Measurements from ENCODE around the gene HFE.

Gene HFE

GRCh38 chr6:26122402-26122792 is 35.2 kb downstream of the HFE start:
- DNase-seq: peak; percentile 5
- H3K4me3 ChIP-seq (ENCODE audit: low read depth, low read length): peak overlapping the region; percentile 78
- in situ Hi-C loops (cut with HindIII; ENCODE audit: low pct_ligation_motif_present, low sequenced_read_pairs): no loop called here
- peak overlapping the region; percentile 85 for H3K27ac ChIP-seq
- H3K27me3 ChIP-seq (replicated peaks): no peaks in the 10 kb centered on the region
- no peaks in the 10 kb centered on the region for H3K36me3 ChIP-seq (replicated peaks)
- TF ChIP-seq, protein P1, sequence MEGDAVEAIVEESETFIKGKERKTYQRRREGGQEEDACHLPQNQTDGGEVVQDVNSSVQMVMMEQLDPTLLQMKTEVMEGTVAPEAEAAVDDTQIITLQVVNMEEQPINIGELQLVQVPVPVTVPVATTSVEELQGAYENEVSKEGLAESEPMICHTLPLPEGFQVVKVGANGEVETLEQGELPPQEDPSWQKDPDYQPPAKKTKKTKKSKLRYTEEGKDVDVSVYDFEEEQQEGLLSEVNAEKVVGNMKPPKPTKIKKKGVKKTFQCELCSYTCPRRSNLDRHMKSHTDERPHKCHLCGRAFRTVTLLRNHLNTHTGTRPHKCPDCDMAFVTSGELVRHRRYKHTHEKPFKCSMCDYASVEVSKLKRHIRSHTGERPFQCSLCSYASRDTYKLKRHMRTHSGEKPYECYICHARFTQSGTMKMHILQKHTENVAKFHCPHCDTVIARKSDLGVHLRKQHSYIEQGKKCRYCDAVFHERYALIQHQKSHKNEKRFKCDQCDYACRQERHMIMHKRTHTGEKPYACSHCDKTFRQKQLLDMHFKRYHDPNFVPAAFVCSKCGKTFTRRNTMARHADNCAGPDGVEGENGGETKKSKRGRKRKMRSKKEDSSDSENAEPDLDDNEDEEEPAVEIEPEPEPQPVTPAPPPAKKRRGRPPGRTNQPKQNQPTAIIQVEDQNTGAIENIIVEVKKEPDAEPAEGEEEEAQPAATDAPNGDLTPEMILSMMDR (IDR thresholded peaks at IDR 0.05; ENCODE audit: low read depth, low read length, missing control alignments): no peak

- H3K27ac ChIP-seq: peak overlapping the region; percentile 85
- DNase-seq: peak; percentile 96
- in situ Hi-C loops (cut with HindIII; ENCODE audit: low pct_ligation_motif_present, low sequenced_read_pairs): no loop called here
Measured at GRCh38 chr6:26122793-26123674, 35.8 kb downstream of the HFE start.

GRCh38 chr6:26123675-26123946 is 36.4 kb downstream of the HFE start:
- TF ChIP-seq, protein P1 (IDR thresholded peaks at IDR 0.05; ENCODE audit: low read depth, low read length, missing control alignments): no peak
- Histone ChIP-seq H3K27ac (peak overlapping the region; percentile 85), H3K27me3 (replicated peaks) (no peaks in the 10 kb centered on the region), H3K36me3 (replicated peaks) (no peaks in the 10 kb centered on the region), H3K4me3 (ENCODE audit: low read depth, low read length) (peak overlapping the region; percentile 78)
- DNase-seq: no peak
- in situ Hi-C loops (cut with HindIII; ENCODE audit: low pct_ligation_motif_present, low sequenced_read_pairs): no loop called here

More at GRCh38 chr6:26122793-26123674, 35.8 kb downstream of the HFE start:
- H3K27me3 ChIP-seq (replicated peaks): no peaks in the 10 kb centered on the region
- TF ChIP-seq, protein P1 (IDR thresholded peaks at IDR 0.05; ENCODE audit: low read depth, low read length, missing control alignments): no peak
- peak overlapping the region; percentile 78 for H3K4me3 ChIP-seq (ENCODE audit: low read depth, low read length)
- no peaks in the 10 kb centered on the region for H3K36me3 ChIP-seq (replicated peaks)

DNA sequence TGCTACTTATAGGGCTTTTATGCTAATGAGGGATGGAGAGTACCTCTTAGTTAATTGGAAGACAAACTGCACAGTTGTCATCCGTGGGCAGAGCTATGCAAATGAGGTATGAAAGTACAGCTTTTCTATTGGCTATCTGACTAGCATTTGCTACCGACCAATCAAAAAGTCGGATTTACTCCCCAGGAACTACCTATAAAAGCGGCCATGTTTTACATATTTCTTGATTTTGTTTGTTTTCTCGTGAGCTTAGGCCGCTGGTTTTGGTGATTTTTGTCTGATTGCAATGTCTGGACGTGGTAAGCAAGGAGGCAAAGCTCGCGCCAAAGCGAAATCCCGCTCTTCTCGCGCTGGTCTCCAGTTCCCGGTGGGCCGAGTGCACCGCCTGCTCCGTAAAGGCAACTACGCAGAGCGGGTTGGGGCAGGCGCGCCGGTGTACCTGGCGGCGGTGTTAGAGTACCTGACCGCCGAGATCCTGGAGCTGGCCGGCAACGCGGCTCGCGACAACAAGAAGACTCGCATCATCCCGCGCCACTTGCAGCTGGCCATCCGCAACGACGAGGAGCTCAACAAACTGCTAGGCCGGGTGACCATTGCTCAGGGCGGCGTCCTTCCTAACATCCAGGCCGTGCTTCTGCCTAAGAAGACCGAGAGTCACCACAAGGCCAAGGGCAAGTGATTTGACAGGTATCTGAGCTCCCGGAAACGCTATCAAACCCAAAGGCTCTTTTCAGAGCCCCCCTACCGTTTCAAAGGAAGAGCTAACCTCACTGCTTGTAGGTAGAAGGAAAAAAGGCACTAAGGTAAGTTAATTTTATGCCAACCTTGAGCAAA is 36.9 kb downstream of the HFE start:
- Histone ChIP-seq H3K27me3 (replicated peaks) (no peaks in the 10 kb centered on the region), H3K36me3 (replicated peaks) (peaks cover under 1% of the 10 kb centered on the region), H3K27ac (peak overlapping the region; percentile 85), H3K4me3 (ENCODE audit: low read depth, low read length) (peak overlapping the region; percentile 78)
- in situ Hi-C loops (cut with HindIII; ENCODE audit: low pct_ligation_motif_present, low sequenced_read_pairs): no loop called here
- peak; percentile 98 for DNase-seq
- TF ChIP-seq, protein P1 (IDR thresholded peaks at IDR 0.05; ENCODE audit: low read depth, low read length, missing control alignments): no peak

DNA sequence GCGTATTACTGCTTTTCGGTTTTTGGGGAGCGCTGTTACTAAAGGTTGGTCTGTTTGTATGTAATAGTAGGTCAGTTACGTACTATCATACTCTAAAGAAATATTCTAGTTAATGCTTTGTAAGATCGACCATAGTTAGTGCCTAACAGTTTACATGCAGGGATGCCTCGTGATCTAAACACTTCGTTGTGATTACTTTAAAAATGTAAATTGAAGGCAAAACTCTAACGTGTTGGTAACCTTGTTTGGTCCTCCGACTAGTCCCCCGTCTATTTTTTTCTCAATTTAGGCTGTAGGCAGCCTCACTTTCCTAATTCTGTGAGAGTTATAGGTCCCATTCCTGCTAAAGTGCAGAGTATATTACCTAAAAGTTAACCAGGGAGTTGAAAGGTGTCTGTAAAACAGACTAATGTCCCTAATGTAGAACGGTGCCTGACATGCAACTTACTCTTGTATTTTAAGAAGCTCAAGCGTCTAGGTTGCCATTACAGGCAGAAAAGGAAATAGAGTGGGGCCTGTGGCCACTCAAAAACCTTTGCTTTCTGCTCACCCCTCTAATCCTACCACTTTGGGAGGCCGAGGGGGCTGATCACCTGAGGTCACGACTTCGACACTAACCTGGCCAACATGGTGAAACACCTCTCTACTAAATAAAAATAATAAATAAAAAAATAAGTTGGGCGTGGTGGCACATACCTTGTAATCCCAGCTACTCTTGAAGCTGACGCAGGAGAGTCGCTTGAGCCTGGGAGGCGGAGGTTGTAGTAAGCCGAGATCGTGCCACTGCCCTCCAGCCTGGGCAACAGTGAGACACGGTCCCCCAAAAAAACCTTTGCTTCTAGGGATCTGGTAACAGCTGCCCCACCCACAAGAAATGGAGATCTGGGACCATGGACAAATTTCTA is 37.8 kb downstream of the HFE start:
- in situ Hi-C loops (cut with HindIII; ENCODE audit: low pct_ligation_motif_present, low sequenced_read_pairs): no loop called here

More for the DNA sequence above, 37.8 kb downstream of the HFE start:
- Histone ChIP-seq H3K27me3 (replicated peaks) (no peaks in the 10 kb centered on the region), H3K36me3 (replicated peaks) (peaks cover 3% of the 10 kb centered on the region), H3K27ac (peak overlapping the region; percentile 85), H3K4me3 (ENCODE audit: low read depth, low read length) (peak overlapping the region; percentile 78)
- DNase-seq: peak; percentile 4
- TF ChIP-seq, protein P1 (IDR thresholded peaks at IDR 0.05; ENCODE audit: low read depth, low read length, missing control alignments): no peak

Data from brain microvascular endothelial cell (primary cell).